H1 (cell line): Measurements from ENCODE around the gene PAQR8. TPM values are rescaled to one million over a fixed set of nuclear protein-coding genes. Genes with fewer than 3 reads are reported as not detected.

Experiments used
- CTCF ChIA-PET: fragments of 300-600 bp; sonication (Branson Sonifier 250); formaldehyde crosslinking; loops from one replicate; lab custom pipeline; 2021; ENCODE audit not compliant: partially characterized antibody; lab: Charles Lee
- POLR2A ChIA-PET: fragments of 300-600 bp; sonication (Branson Sonifier 250); formaldehyde crosslinking; loops from one replicate; lab custom pipeline; 2021; ENCODE audit warnings: inconsistent platforms; ENCODE audit not compliant: partially characterized antibody; lab: Charles Lee
- DNase-seq, 2 experiments: peaks; one replicate each; pipeline versions ENCODE4 v3.0.0 to v3.0.0-alpha.2; 2010 to 2022; ENCODE audit warnings: low spot score in 2 of 2, low read depth in 1 of 2, mixed read lengths in 1 of 2
- FAIRE-seq: peaks from 2 replicates; lab custom pipeline; 2011; peaks lifted over from hg19 to GRCh38; lab: Jason Lieb, UNC
- H2AFZ ChIP-seq: 2 replicates; pipeline ENCODE4 v1.8.1; 2012; ENCODE audit warnings: low read length, inconsistent platforms
- H2AK5ac ChIP-seq: 2 replicates; pipeline ENCODE4 v1.6.1; 2013; ENCODE audit warnings: low read depth, low read length
- H2BK120ac ChIP-seq: replicated peaks from 2 replicates; pipeline ENCODE3; 2013; ENCODE audit warnings: low read depth, low read length, inconsistent platforms
- H2BK12ac ChIP-seq: 2 replicates; pipeline ENCODE4 v1.6.1; 2013; ENCODE audit warnings: low read depth, low read length
- H2BK15ac ChIP-seq: 2 replicates; pipeline ENCODE4 v1.6.1; 2013; ENCODE audit warnings: low read length
- H2BK20ac ChIP-seq: 2 replicates; pipeline ENCODE4 v1.6.1; 2013; ENCODE audit warnings: low read length
- H2BK5ac ChIP-seq: 2 replicates; pipeline ENCODE4 v1.6.1; 2013; ENCODE audit warnings: low read depth, low read length
- H3K14ac ChIP-seq: 2 replicates; pipeline ENCODE4 v1.6.1; 2013; ENCODE audit warnings: inconsistent platforms; ENCODE audit not compliant: insufficient read length
- H3K18ac ChIP-seq: 2 replicates; pipeline ENCODE4 v1.6.1; 2013; ENCODE audit warnings: low read length; ENCODE audit errors: extremely low read depth
- H3K23ac ChIP-seq: 2 replicates; pipeline ENCODE4 v1.6.1; 2013; ENCODE audit warnings: inconsistent platforms; ENCODE audit not compliant: insufficient read length
- H3K23me2 ChIP-seq: 2 replicates; pipeline ENCODE4 v1.6.1; 2013; ENCODE audit warnings: low read depth, low read length
- H3K27ac ChIP-seq: 2 replicates; pipeline ENCODE4 v1.6.1; 2011; ENCODE audit warnings: low read depth, low read length, inconsistent platforms
- H3K27me3 ChIP-seq, 4 experiments: replicated peaks in 1 of 4; 1 replicate in 1 of 4; 2 replicates in 3 of 4; pipeline versions ENCODE4 v1.6.1 to v1.8.1; 2011 to 2013; ENCODE audit warnings: low read length in 3 of 4, mild to moderate bottlenecking in 3 of 4, inconsistent platforms in 2 of 4, mixed read lengths in 2 of 4, moderate library complexity in 1 of 4; ENCODE audit not compliant: control insufficient read depth in 3 of 4, insufficient read depth in 3 of 4; ENCODE audit errors: extremely low read depth in 1 of 4
- H3K36me3 ChIP-seq, 4 experiments: 2 replicates each; pipeline versions ENCODE4 v1.6.1 to v1.8.1; 2011 to 2013; ENCODE audit warnings: mild to moderate bottlenecking in 4 of 4, low read length in 3 of 4, moderate library complexity in 2 of 4, control low read depth in 1 of 4, inconsistent platforms in 1 of 4; ENCODE audit not compliant: insufficient read depth in 4 of 4, control insufficient read depth in 2 of 4
- H3K4ac ChIP-seq: replicated peaks from 2 replicates; pipeline ENCODE3; 2013; ENCODE audit warnings: low read length, low read depth, mixed read lengths, inconsistent platforms; ENCODE audit not compliant: insufficient read length
- H3K4me1 ChIP-seq, 4 experiments: replicated peaks in 1 of 4; 1 replicate in 1 of 4; 2 replicates in 3 of 4; pipeline versions ENCODE4 v1.6.1 to v1.8.1; 2011 to 2013; ENCODE audit warnings: low read length in 3 of 4, inconsistent platforms in 2 of 4, mixed read lengths in 1 of 4; ENCODE audit not compliant: insufficient read depth in 4 of 4, control insufficient read depth in 3 of 4
- H3K4me2 ChIP-seq, 2 experiments: 2 replicates each; pipeline versions ENCODE4 v1.6.1 to v1.8.1; 2011 to 2013; ENCODE audit warnings: low read depth in 2 of 2, low read length in 2 of 2, control low read depth in 1 of 2, inconsistent platforms in 1 of 2, mild to moderate bottlenecking in 1 of 2; ENCODE audit not compliant: insufficient read depth in 1 of 2
- H3K4me3 ChIP-seq, 4 experiments: fragments of 200-600, 300-600 bp in 1 of 4; sonication (generic), shearing (Covaris generic), sonication (Bioruptor Twin) in 1 of 4; 2 replicates each; pipeline versions ENCODE4 v1.5.1 to v1.8.1; 2011 to 2016; ENCODE audit warnings: low read length in 4 of 4, low read depth in 3 of 4, control low read depth in 2 of 4, inconsistent platforms in 2 of 4, mild to moderate bottlenecking in 2 of 4, mixed read lengths in 1 of 4, moderate library complexity in 1 of 4; ENCODE audit not compliant: insufficient read depth in 2 of 4; ENCODE audit errors: extremely low read depth in 1 of 4
- H3K56ac ChIP-seq: replicated peaks from 2 replicates; pipeline ENCODE3; 2013; ENCODE audit warnings: low read depth, mild to moderate bottlenecking, mixed read lengths, low read length, inconsistent platforms; ENCODE audit not compliant: insufficient read length
- H3K79me1 ChIP-seq: 2 replicates; pipeline ENCODE4 v1.6.1; 2013; ENCODE audit warnings: low read depth, low read length, control low read depth
- H3K79me2 ChIP-seq, 2 experiments: 2 replicates each; pipeline versions ENCODE4 v1.6.1 to v1.8.1; 2012 to 2013; ENCODE audit warnings: low read length in 2 of 2, mild to moderate bottlenecking in 2 of 2, inconsistent platforms in 1 of 2; ENCODE audit not compliant: insufficient read depth in 2 of 2, control insufficient read depth in 1 of 2
- H3K9ac ChIP-seq, 4 experiments: replicated peaks in 1 of 4; 1 replicate in 1 of 4; 2 replicates in 3 of 4; pipeline versions ENCODE4 v1.6.1 to v1.8.1; 2011 to 2013; ENCODE audit warnings: low read depth in 3 of 4, low read length in 3 of 4, control low read depth in 2 of 4, mild to moderate bottlenecking in 2 of 4, moderate library complexity in 2 of 4, inconsistent platforms in 1 of 4; ENCODE audit errors: extremely low read depth in 1 of 4
- H3K9me3 ChIP-seq, 2 experiments: 2 replicates each; pipeline versions ENCODE4 v1.6.1 to v1.8.1; 2012 to 2013; ENCODE audit warnings: mild to moderate bottlenecking in 2 of 2, moderate library complexity in 2 of 2, control low read depth in 1 of 2, inconsistent platforms in 1 of 2, low read depth in 1 of 2, low read length in 1 of 2, mixed read lengths in 1 of 2; ENCODE audit not compliant: insufficient read depth in 2 of 2
- H4K20me1 ChIP-seq, 2 experiments: replicated peaks in 1 of 2; 2 replicates each; pipeline versions ENCODE3 to v1.8.1; 2011 to 2013; ENCODE audit warnings: inconsistent platforms in 2 of 2, low read length in 2 of 2, mild to moderate bottlenecking in 1 of 2; ENCODE audit not compliant: insufficient read depth in 2 of 2, control insufficient read depth in 1 of 2
- H4K5ac ChIP-seq: 2 replicates; pipeline ENCODE4 v1.6.1; 2013; ENCODE audit warnings: low read length, low read depth, mixed read lengths, inconsistent platforms; ENCODE audit not compliant: insufficient read length
- H4K8ac ChIP-seq: 2 replicates; pipeline ENCODE4 v1.8.0; 2013; ENCODE audit warnings: mild to moderate bottlenecking, moderate library complexity, low read length, inconsistent platforms; ENCODE audit not compliant: insufficient read depth; ENCODE audit errors: extremely low read depth
- H4K91ac ChIP-seq: replicated peaks from 2 replicates; pipeline ENCODE3; 2013; ENCODE audit warnings: low read length, mixed read lengths, inconsistent platforms; ENCODE audit not compliant: insufficient read length
- EP300 ChIP-seq, 2 experiments: IDR thresholded peaks; 1 replicate in 1 of 2; 2 replicates in 1 of 2; pipeline ENCODE4 v1.6.1; 2011 to 2012; ENCODE audit warnings: low read depth in 2 of 2, low read length in 2 of 2, mild to moderate bottlenecking in 2 of 2, borderline replicate concordance in 1 of 2, inconsistent platforms in 1 of 2, moderate library complexity in 1 of 2
- HDAC6 ChIP-seq: IDR thresholded peaks from one replicate; pipeline ENCODE4 v1.7.1; 2012; ENCODE audit warnings: low read depth, mild to moderate bottlenecking, inconsistent platforms, low read length, moderate library complexity
- RXRA ChIP-seq: IDR thresholded peaks from 2 replicates; pipeline ENCODE4 v1.6.1; 2011; ENCODE audit warnings: low read depth, mild to moderate bottlenecking, low read length, moderate library complexity; ENCODE audit not compliant: insufficient read depth
- SP1 ChIP-seq: IDR thresholded peaks from 2 replicates; pipeline ENCODE4 v1.6.1; 2011; ENCODE audit warnings: low read depth, low read length
- SUZ12 ChIP-seq: fragments of 200-600 bp; sonication (generic); IDR thresholded peaks from 2 replicates; pipeline ENCODE4 v1.6.1; 2012; ENCODE audit warnings: mild to moderate bottlenecking, inconsistent platforms, low read length, moderate library complexity, mixed read lengths
- TCF12 ChIP-seq: IDR thresholded peaks from 2 replicates; pipeline ENCODE4 v1.6.1; 2011; ENCODE audit warnings: low read depth, mild to moderate bottlenecking, low read length
- YY1 ChIP-seq: IDR thresholded peaks from 2 replicates; pipeline ENCODE4 v1.6.1; 2011; ENCODE audit warnings: low read depth, mild to moderate bottlenecking, low read length
- WGBS, 2 experiments: shearing (Covaris generic) in 1 of 2; methylation state at CpG; one replicate each; pipeline versions ENCODE4 v1.1.6 to v1.1.7; 2013 to 2015; ENCODE audit warnings: low lambda C conversion rate in 2 of 2, mixed read lengths in 2 of 2, inconsistent platforms in 1 of 2, low coverage in 1 of 2, missing lambda C conversion rate in 1 of 2; ENCODE audit not compliant: insufficient replicate concordance in 2 of 2, insufficient coverage in 1 of 2, insufficient read length in 1 of 2; ENCODE audit errors: extremely low coverage in 1 of 2, missing lambda C conversion rate in 1 of 2; 5-methylcytosine and 5-hydroxymethylcytosine counted together
- polyA plus RNA-seq, 7 experiments: library from polyadenylated mRNA; depleted of rRNA in 3 of 7; stranded (reverse) in 5 of 7; unstranded in 2 of 7; fragments of >200 nt in 5 of 7; fragments of 200-250 nt in 2 of 7; gene quantifications; 1 replicate in 5 of 7; 2 replicates in 1 of 7; 4 replicates in 1 of 7; pipeline versions ENCODE4 v1.2.1 to v1.2.3, GENCODE V29; 2011 to 2013; ENCODE audit warnings: missing spikeins in 2 of 7, mixed read lengths in 2 of 7
- total RNA-seq: library from RNA; stranded (reverse); fragmentation: NEBNext Ultra II Directional; extraction: Animal tissue kit (Norgen Biotek cat#: 25700); gene quantifications from 2 replicates; pipeline ENCODE4 v1.2.1, GENCODE V29; 2021
- TF ChIP-seq, protein P1 (sequence below): IDR thresholded peaks from 2 replicates; pipeline ENCODE4 v1.6.1; 2012; ENCODE audit warnings: inconsistent platforms
- TF ChIP-seq, protein P2 (sequence below): IDR thresholded peaks from 2 replicates; pipeline ENCODE4 v1.6.1; 2012; ENCODE audit warnings: low read length, inconsistent platforms

Gene PAQR8
- total and polyA plus RNA-seq, 2 of the 8 experiments (the other 6 are each of a cell fraction or from before 2014, with no cell fraction given) = 7.6 to 9.6 TPM

DNA sequence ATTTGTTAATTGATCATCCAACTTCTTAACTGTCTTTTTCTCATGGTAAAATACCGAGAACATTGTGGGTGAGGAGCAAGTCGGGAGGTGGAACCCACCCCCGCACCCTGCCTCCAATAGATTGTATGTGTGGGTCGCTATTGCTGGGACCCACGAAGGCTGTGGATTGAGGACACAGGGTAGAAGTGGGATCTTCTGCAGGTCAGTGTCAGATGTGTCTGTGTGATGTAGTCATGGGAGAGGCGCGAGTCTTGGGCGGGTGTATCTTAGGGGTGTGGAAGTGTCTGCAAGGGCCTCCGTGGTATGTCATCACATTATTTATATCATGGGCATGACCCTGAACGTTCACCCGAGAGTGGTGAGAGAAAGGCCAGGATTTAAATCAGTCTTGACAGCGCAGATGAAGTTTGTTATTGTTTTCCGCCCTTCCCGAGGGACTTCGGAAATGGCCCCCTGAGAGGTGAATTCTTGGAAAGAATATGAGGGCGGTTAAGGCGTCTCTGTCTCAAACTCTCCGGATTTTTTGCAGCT, 472 bp upstream of the PAQR8 start:
- Histone ChIP-seq H3K79me1 (no peaks in the 10 kb centered on the region), H3K4me3 (peak overlapping the region; percentile 85 to 98 (median 86)), H2BK120ac (no peak overlapping the region), H3K56ac (no peak overlapping the region), H3K14ac (no peak overlapping the region), H3K36me3 (no peaks in the 10 kb centered on the region), H3K79me2 (peaks cover 0 to 4% of the 10 kb centered on the region in 2 experiments; a peak in 1 of 4 replicates), H4K20me1 (peaks cover 0 to 4% of the 10 kb centered on the region in 2 experiments), H3K27ac (no peak overlapping the region), H3K9me3 (no peaks in the 10 kb centered on the region), H3K18ac (no peak overlapping the region), H2BK5ac (no peak overlapping the region), H3K4me1 (peaks cover 2 to 12% (median 10%) of the 10 kb centered on the region in 4 experiments), H2BK12ac (no peak overlapping the region), H2BK20ac (no peak overlapping the region), H3K27me3 (peaks cover 0 to 11% (median 2%) of the 10 kb centered on the region in 4 experiments; a peak in 5 of 7 replicates), H3K23ac (peak overlapping the region; percentile 6), H2BK15ac (no peak overlapping the region), H4K8ac (no peak overlapping the region; the same call in 1 of the 2 replicates), H3K9ac (peak overlapping the region in 2 of 4 experiments; percentile 20 to 60; a peak in 6 of 7 replicates), H4K5ac (no peak overlapping the region), H4K91ac (no peak overlapping the region), H2AFZ (peak overlapping the region; percentile 70), H2AK5ac (no peak overlapping the region), H3K4ac (no peak overlapping the region), H3K23me2 (peaks cover 9% of the 10 kb centered on the region; the same call in 1 of the 2 replicates), H3K4me2 (peak overlapping the region; percentile 92 to 93)
- WGBS, 2 experiments = 20% methylated on average over 18 of the region's 18 CpGs; no CpG with 5 or more reads in 1 of the 2 experiments
- CTCF ChIA-PET = interaction anchor here (0.8 to 1.7 kb wide), 6 partner anchors 11 to 83 kb away, joined by 3 to 4 read pairs (median 4); no protein-coding TSS in a partner anchor
- no peak for FAIRE-seq
- DNase-seq = no peak
- POLR2A ChIA-PET = interaction anchor here (0.9 to 1.5 kb wide), 4 partner anchors 13 to 77 kb away, joined by 3 to 11 read pairs (median 5); partner anchors contain the start of gene MCM3
- TF ChIP-seq, protein P1, sequence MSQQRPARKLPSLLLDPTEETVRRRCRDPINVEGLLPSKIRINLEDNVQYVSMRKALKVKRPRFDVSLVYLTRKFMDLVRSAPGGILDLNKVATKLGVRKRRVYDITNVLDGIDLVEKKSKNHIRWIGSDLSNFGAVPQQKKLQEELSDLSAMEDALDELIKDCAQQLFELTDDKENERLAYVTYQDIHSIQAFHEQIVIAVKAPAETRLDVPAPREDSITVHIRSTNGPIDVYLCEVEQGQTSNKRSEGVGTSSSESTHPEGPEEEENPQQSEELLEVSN = no peak
- TF ChIP-seq SP1 = no peak
- no peak for TF ChIP-seq SUZ12
- no peak for TF ChIP-seq TCF12
- 0 out of 2 replicates have a peak, but pooled peaks have one; percentile 42 for TF ChIP-seq YY1
- TF ChIP-seq, protein P2, sequence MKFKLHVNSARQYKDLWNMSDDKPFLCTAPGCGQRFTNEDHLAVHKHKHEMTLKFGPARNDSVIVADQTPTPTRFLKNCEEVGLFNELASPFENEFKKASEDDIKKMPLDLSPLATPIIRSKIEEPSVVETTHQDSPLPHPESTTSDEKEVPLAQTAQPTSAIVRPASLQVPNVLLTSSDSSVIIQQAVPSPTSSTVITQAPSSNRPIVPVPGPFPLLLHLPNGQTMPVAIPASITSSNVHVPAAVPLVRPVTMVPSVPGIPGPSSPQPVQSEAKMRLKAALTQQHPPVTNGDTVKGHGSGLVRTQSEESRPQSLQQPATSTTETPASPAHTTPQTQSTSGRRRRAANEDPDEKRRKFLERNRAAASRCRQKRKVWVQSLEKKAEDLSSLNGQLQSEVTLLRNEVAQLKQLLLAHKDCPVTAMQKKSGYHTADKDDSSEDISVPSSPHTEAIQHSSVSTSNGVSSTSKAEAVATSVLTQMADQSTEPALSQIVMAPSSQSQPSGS = no peak
- TF ChIP-seq RXRA = no peak
- no peak for TF ChIP-seq HDAC6
- no peak for TF ChIP-seq EP300 (IDR thresholded peaks at IDR 0.05; ENCODE audit: borderline replicate concordance in 1 of 2, low read depth in 2 of 2, low read length in 2 of 2)
